Fibroblast of peridontal ligament (primary cell): Measurements from ENCODE around the gene USP46.

Source experiments
- DNase-seq: peaks from one replicate; pipeline ENCODE4 v3.0.0-alpha.2; 2010; ENCODE audit errors: extremely low read depth

Gene USP46

GRCh38 chr4:52659001-52659721 is at the start of gene USP46:
TSS of gene USP46 (minus strand) at chr4:52659301. CDS start at chr4:52659150, 151 bp downstream.
- DNase-seq, result peak; percentile 62

GRCh38 chr4:52704661-52705060 is 45.6 kb upstream of the USP46 start:
- DNase-seq, result peak; percentile 31

- peak; percentile 53 for DNase-seq
These were observed 45.0 kb upstream of the USP46 start for GRCh38 chr4:52704133-52704532.

- no peak for DNase-seq
These were observed 42.1 kb upstream of the USP46 start for GRCh38 chr4:52701207-52701606.

GRCh38 chr4:52694936-52695335 is 35.8 kb upstream of the USP46 start:
- DNase-seq, result peak; percentile 8

GRCh38 chr4:52693492-52693891 is 34.4 kb upstream of the USP46 start:
- DNase-seq, result no peak

- no peak for DNase-seq
These were observed 30.0 kb upstream of the USP46 start for GRCh38 chr4:52689096-52689495.

GRCh38 chr4:52687696-52688095 is 28.6 kb upstream of the USP46 start:
- DNase-seq, result no peak

- DNase-seq, result no peak
These were observed 26.2 kb upstream of the USP46 start for GRCh38 chr4:52685316-52685715.

GRCh38 chr4:52684896-52685295 is 25.8 kb upstream of the USP46 start:
- DNase-seq, result no peak

GRCh38 chr4:52680381-52680780 is 21.3 kb upstream of the USP46 start:
- DNase-seq, result no peak

- no peak for DNase-seq
These were observed 17.4 kb upstream of the USP46 start for GRCh38 chr4:52676536-52676935.

- no peak for DNase-seq
These were observed 16.0 kb upstream of the USP46 start for GRCh38 chr4:52675111-52675510.

- no peak for DNase-seq
These were observed 11.6 kb upstream of the USP46 start for GRCh38 chr4:52670739-52671138.

GRCh38 chr4:52670121-52670520 is 11.0 kb upstream of the USP46 start:
- DNase-seq, result no peak

- DNase-seq, result no peak
These were observed 6.5 kb upstream of the USP46 start for GRCh38 chr4:52665592-52665991.

GRCh38 chr4:52664479-52664878 is 5.4 kb upstream of the USP46 start:
- DNase-seq, result no peak

GRCh38 chr4:52661966-52662690 is 3.0 kb upstream of the USP46 start:
- no peak for DNase-seq

GRCh38 chr4:52660643-52661042 is 1.5 kb upstream of the USP46 start:
- DNase-seq, result no peak

- DNase-seq, result peak; percentile 23
These were observed 691 bp upstream of the USP46 start for GRCh38 chr4:52659722-52660261.

- DNase-seq, result no peak
These were observed 480 bp downstream of the USP46 start for GRCh38 chr4:52658641-52659000.

GRCh38 chr4:52657618-52658501 is 1.2 kb downstream of the USP46 start:
- peak; percentile 73 for DNase-seq
